Measurements from ENCODE around the gene IL27RA. TPM values are rescaled to one million over a fixed set of nuclear protein-coding genes. Genes with fewer than 3 reads are reported as not detected.

The IL27RA gene
- polyA plus RNA-seq, 1 donor from 2014 or later = 1.0 TPM

DNA sequence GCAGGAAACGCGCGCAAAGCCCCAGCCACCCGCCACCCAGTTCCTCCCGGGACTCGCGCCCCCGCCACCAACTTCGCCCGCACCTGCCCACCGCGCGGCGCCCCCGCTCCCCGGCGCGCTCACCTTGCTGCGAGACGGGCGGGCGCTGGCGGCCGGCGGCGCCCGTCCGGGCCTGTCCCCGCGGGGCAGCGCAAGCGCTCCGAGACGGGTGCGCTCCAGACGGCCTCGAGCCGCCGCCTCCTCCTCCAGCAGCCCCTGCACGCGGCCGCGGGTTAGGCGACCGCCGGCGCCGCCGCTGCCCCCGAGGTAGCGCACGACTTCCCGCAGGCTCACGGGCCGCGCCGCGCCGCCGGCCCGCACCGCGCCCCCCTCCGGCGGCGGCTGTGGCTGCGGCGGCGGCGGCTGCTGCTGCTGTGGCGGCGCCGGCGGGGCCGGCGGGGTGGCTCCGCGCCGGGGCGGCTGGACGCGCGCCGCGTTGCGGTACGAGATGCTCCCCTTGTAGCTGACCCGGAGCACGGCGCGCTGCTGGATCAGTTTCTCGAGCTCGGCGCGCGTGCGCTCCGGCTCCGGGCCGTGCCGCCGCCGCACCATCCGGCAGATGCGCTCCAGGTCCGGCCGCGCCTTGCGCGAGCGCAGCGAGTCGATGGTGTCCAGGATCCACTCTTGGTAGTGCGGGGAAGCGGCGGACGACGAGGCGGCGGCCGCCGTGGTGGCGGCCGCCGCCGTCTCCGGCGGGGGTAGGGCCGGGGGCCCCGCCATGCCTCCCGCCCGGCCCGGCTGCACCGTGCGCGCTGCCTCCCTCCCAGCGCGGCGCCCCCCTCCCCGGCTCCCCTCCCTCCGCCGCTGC lies 58.3 kb downstream of the IL27RA start:
- Histone ChIP-seq H3K36me3 (ENCODE audit: insufficient read depth, low read length) (peaks cover 6% of the 10 kb centered on the region), H3K9me2 (ENCODE audit: insufficient read depth, low read length) (no peaks in the 10 kb centered on the region), H2AFZ (ENCODE audit: low read depth, low read length) (no peak overlapping the region), H3K9me3 (ENCODE audit: low read length) (peaks cover 3% of the 10 kb centered on the region), H4K20me1 (ENCODE audit: insufficient read depth) (peaks cover 8% of the 10 kb centered on the region), H3K4me3 (ENCODE audit: low read length) (peak overlapping the region; percentile 70), H3K27ac (ENCODE audit: low read length) (peak overlapping the region; percentile 44), H3K4me2 (ENCODE audit: low read length) (peak overlapping the region; percentile 73), H3F3A (ENCODE audit: insufficient read depth, low read length, poor library complexity, severe bottlenecking) (peaks cover 4% of the 10 kb centered on the region), H3K79me2 (replicated peaks; ENCODE audit: insufficient read depth, low read length) (no peaks in the 10 kb centered on the region), H3K9ac (ENCODE audit: low read length) (peak overlapping the region; percentile 70), H3K27me3 (ENCODE audit: insufficient read depth, low read depth, low read length) (no peaks in the 10 kb centered on the region)
- no peak for TF ChIP-seq SMC3 (conservative IDR thresholded peaks at IDR 0.05; ENCODE audit: poor library complexity)
- no peak for TF ChIP-seq TAF1 (IDR thresholded peaks at IDR 0.05; ENCODE audit: low read depth)
- TF ChIP-seq RAD21 (conservative IDR thresholded peaks at IDR 0.05) = no peak
- TF ChIP-seq MXI1 (conservative IDR thresholded peaks at IDR 0.05; ENCODE audit: poor library complexity, severe bottlenecking) = peak; percentile 51
- TF ChIP-seq, protein P1, sequence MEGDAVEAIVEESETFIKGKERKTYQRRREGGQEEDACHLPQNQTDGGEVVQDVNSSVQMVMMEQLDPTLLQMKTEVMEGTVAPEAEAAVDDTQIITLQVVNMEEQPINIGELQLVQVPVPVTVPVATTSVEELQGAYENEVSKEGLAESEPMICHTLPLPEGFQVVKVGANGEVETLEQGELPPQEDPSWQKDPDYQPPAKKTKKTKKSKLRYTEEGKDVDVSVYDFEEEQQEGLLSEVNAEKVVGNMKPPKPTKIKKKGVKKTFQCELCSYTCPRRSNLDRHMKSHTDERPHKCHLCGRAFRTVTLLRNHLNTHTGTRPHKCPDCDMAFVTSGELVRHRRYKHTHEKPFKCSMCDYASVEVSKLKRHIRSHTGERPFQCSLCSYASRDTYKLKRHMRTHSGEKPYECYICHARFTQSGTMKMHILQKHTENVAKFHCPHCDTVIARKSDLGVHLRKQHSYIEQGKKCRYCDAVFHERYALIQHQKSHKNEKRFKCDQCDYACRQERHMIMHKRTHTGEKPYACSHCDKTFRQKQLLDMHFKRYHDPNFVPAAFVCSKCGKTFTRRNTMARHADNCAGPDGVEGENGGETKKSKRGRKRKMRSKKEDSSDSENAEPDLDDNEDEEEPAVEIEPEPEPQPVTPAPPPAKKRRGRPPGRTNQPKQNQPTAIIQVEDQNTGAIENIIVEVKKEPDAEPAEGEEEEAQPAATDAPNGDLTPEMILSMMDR (IDR thresholded peaks at IDR 0.05; ENCODE audit: poor library complexity, severe bottlenecking) = peak; percentile 57
- no peak for TF ChIP-seq EZH2 (IDR thresholded peaks at IDR 0.05; ENCODE audit: borderline replicate concordance, insufficient read depth, low read length, poor library complexity, severe bottlenecking)
- TF ChIP-seq POLR2AphosphoS5 (IDR thresholded peaks at IDR 0.05) = no peak

DNA sequence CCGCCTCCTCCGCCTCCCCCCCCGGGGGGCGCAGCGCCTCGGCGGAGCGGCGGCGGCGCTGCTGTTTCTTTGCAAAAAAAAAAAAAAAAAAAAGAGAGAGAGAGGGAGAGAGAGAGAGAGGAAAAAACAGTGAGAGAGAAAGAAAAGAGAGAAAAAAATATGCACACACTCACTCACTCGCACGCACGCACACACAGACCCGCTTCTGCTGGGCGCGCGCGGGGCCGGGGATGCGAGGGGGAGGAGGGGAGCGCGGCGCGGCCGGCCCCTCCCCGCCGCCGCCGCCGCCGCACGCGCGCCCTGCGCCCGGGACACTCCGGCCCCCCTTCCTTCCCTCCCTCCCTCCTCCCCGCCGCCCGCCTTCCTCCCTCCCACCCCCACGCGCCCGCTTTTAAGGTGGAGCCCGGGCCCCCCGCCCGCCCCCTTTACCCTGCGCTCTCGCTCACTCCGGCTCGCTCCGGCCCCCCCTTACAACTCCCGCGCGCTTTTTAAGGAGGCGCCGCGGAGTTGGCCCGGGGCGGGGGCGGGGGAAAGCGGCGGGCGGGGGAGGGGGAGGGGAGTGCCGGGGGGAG lies 59.0 kb downstream of the IL27RA start, which contains the start of gene SAMD1:
SAMD1 (minus strand) TSS at position 243 of the 572 bp plus-strand sequence.
- peaks cover 3% of the 10 kb centered on the region for H3K9me3 ChIP-seq (ENCODE audit: low read length)
- no peak within 1 kb of the TSS for H2AFZ ChIP-seq (ENCODE audit: low read depth, low read length)
- peak within 1 kb of the TSS; percentile 70 for H3K9ac ChIP-seq (ENCODE audit: low read length)
- peaks cover 6% of the 10 kb centered on the region for H3K36me3 ChIP-seq (ENCODE audit: insufficient read depth, low read length)
- no peaks in the 10 kb centered on the region for H3K9me2 ChIP-seq (ENCODE audit: insufficient read depth, low read length)
- no peaks in the 10 kb centered on the region for H3K79me2 ChIP-seq (replicated peaks; ENCODE audit: insufficient read depth, low read length)
- H3K4me3 ChIP-seq (ENCODE audit: low read length) = peak within 1 kb of the TSS; percentile 70
- peaks cover 4% of the 10 kb centered on the region for H3F3A ChIP-seq (ENCODE audit: insufficient read depth, low read length, poor library complexity, severe bottlenecking)
- peak within 1 kb of the TSS; percentile 62 for H3K4me2 ChIP-seq (ENCODE audit: low read length)
- H3K27me3 ChIP-seq (ENCODE audit: insufficient read depth, low read depth, low read length) = no peaks in the 10 kb centered on the region
- peaks cover 8% of the 10 kb centered on the region for H4K20me1 ChIP-seq (ENCODE audit: insufficient read depth)
- H3K27ac ChIP-seq (ENCODE audit: low read length) = peak within 1 kb of the TSS; percentile 44
- TF ChIP-seq MXI1 (conservative IDR thresholded peaks at IDR 0.05; ENCODE audit: poor library complexity, severe bottlenecking) = peak; percentile 20
- TF ChIP-seq EP300 (conservative IDR thresholded peaks at IDR 0.05; ENCODE audit: poor library complexity, severe bottlenecking) = no peak

DNA sequence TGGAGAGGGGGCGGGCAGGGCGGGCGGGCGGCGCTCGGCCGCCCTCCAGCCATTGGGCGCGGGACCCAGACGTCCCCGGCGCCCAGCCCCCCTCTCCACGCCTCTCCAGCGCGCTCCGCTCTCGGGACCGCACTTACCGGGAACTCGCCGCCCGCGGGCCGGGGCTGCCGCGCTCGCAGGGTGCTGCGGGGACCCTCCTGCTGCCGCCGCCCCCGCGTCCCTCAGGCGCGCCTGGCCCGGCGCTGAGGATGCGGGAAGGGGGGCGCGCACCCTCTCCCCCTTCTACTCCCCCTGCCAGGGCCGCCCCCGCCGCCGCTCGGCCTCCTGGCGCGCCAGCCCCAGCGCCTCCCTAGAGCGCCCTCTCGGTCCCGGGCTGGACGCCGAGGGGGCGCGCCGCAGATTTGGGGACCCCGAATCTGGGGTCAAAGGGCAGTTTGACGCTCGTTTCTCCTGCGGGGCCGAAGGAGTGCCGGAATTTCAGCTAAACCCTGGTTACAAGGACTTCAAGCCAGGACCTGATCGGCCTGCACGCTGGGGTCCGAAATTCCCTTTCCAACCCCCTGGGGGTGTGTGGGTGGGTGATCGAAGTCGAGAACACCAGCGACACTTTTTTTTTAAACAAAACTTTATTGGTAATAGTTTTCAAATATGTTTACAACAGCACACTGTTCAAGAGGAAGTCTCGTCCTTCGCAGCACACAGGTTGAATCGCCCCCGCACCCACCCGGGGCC lies 59.7 kb downstream of the IL27RA start:
- Histone ChIP-seq H3K4me3 (ENCODE audit: low read length) (peak overlapping the region; percentile 66), H2AFZ (ENCODE audit: low read depth, low read length) (no peak overlapping the region)

More for the DNA sequence above, 59.7 kb downstream of the IL27RA start:
- H3K9me2 ChIP-seq (ENCODE audit: insufficient read depth, low read length) = no peaks in the 10 kb centered on the region
- H3K9me3 ChIP-seq (ENCODE audit: low read length) = peaks cover 3% of the 10 kb centered on the region
- H3F3A ChIP-seq (ENCODE audit: insufficient read depth, low read length, poor library complexity, severe bottlenecking) = peaks cover 4% of the 10 kb centered on the region
- H3K27me3 ChIP-seq (ENCODE audit: insufficient read depth, low read depth, low read length) = no peaks in the 10 kb centered on the region
- TF ChIP-seq, protein P2, sequence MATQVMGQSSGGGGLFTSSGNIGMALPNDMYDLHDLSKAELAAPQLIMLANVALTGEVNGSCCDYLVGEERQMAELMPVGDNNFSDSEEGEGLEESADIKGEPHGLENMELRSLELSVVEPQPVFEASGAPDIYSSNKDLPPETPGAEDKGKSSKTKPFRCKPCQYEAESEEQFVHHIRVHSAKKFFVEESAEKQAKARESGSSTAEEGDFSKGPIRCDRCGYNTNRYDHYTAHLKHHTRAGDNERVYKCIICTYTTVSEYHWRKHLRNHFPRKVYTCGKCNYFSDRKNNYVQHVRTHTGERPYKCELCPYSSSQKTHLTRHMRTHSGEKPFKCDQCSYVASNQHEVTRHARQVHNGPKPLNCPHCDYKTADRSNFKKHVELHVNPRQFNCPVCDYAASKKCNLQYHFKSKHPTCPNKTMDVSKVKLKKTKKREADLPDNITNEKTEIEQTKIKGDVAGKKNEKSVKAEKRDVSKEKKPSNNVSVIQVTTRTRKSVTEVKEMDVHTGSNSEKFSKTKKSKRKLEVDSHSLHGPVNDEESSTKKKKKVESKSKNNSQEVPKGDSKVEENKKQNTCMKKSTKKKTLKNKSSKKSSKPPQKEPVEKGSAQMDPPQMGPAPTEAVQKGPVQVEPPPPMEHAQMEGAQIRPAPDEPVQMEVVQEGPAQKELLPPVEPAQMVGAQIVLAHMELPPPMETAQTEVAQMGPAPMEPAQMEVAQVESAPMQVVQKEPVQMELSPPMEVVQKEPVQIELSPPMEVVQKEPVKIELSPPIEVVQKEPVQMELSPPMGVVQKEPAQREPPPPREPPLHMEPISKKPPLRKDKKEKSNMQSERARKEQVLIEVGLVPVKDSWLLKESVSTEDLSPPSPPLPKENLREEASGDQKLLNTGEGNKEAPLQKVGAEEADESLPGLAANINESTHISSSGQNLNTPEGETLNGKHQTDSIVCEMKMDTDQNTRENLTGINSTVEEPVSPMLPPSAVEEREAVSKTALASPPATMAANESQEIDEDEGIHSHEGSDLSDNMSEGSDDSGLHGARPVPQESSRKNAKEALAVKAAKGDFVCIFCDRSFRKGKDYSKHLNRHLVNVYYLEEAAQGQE (IDR thresholded peaks at IDR 0.05; ENCODE audit: borderline replicate concordance) = no peak
- TF ChIP-seq RAD21 (conservative IDR thresholded peaks at IDR 0.05) = no peak
- TF ChIP-seq, protein P1 (IDR thresholded peaks at IDR 0.05; ENCODE audit: poor library complexity, severe bottlenecking) = peak; percentile 28
- H3K9ac ChIP-seq (ENCODE audit: low read length) = peak overlapping the region; percentile 46
- H3K27ac ChIP-seq (ENCODE audit: low read length) = no peak overlapping the region
- peaks cover 6% of the 10 kb centered on the region for H3K36me3 ChIP-seq (ENCODE audit: insufficient read depth, low read length)
- H3K79me2 ChIP-seq (replicated peaks; ENCODE audit: insufficient read depth, low read length) = no peaks in the 10 kb centered on the region
- peak overlapping the region; percentile 62 for H3K4me2 ChIP-seq (ENCODE audit: low read length)
- peaks cover 8% of the 10 kb centered on the region for H4K20me1 ChIP-seq (ENCODE audit: insufficient read depth)
